OCI-LY7 (cell line): Measurements from ENCODE around the gene SLC39A8.

Source experiments
- CTCF ChIP-seq: fragments of 200-600 bp; sonication (generic); conservative IDR thresholded peaks from 2 replicates; pipeline ENCODE4 v1.5.1; 2014; ENCODE audit warnings: mild to moderate bottlenecking, antibody characterized with exemption, low read length, moderate library complexity, mixed read lengths
- EZH2phosphoT487 ChIP-seq: fragments of 200-600 bp; sonication (generic); IDR thresholded peaks from 2 replicates; pipeline ENCODE4 v1.6.1; 2018; ENCODE audit warnings: low read depth, borderline replicate concordance, mild to moderate bottlenecking, mixed run types, antibody characterized with exemption, low read length, moderate library complexity, mixed read lengths

GRCh38 chr4:102256321-102256720, 89.0 kb downstream of the SLC39A8 start:
- no peak for TF ChIP-seq CTCF
- no peak for TF ChIP-seq EZH2phosphoT487
